SIG-M5 treated with dmso at 0.1 percent for 504 hours (cell line): Measurements from ENCODE around the gene ZNF277.
"Not testable (repeated sequence)": the region's sequence is repeated elsewhere in the genome, so short reads cannot be mapped to it uniquely, and the experiment has no call there.

Source experiments
- DNase-seq: peaks from one replicate; lab custom pipeline; 2025; ENCODE audit not compliant: unreplicated experiment; lab: John Stamatoyannopoulos, UW

Gene ZNF277

DNA sequence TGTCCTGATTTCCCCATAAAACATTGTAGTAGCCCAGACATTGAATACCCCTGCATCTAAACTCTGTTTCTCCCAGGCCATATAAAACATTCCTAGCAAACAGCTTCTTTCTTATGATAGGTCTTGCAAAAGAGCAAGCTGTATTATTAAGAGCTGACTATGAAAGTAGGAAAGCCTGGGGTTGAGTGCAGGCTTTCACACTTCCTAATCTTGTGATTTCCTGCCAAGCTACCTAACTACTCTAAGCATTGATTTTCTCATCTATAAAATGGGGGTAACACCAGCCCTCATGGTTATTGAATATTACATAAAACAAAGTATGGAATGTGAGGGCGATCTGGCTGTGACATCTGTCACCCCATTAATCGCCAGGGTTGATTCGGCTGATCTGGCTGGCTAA is 81.8 kb downstream of the ZNF277 start:
- DNase-seq = no peak

DNA sequence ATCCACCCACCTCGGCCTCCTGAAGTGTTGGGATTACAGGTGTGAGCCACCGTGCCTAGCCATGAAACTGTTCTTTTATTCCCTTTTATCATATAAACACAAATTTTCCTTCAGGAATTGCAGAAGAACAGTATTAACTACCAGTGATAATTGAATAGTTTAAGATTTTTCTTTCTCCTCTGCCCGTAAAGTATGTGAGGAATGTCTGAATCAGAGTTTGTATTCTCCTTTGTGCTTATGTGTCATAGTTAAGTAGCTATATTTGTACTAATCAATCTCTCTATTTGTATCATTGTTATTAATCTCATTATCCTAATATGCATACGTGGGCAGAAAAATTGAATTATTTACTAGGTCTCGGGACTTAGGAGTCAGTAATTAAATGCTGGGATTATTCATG is 83.6 kb downstream of the ZNF277 start:
- no peak for DNase-seq

DNA sequence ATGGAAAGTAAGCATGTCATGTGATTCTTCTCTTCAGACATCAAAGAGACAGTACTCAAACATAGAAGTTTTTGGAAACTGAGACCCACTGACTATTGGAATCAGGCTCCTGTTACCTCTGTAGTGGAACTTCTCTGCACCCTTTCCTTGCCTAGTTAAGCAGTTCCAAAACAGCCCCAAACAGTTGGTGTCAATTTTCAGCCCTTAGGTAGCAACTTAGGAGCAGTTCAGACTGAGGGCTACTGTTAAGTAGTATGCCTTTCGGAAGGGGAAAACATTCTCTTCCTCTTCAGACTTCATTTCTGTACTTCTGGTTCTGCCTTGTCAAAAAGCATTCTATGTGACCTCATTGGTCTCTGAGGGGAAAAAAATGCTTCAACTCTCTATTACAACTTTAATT is 85.7 kb downstream of the ZNF277 start:
- no peak for DNase-seq

DNA sequence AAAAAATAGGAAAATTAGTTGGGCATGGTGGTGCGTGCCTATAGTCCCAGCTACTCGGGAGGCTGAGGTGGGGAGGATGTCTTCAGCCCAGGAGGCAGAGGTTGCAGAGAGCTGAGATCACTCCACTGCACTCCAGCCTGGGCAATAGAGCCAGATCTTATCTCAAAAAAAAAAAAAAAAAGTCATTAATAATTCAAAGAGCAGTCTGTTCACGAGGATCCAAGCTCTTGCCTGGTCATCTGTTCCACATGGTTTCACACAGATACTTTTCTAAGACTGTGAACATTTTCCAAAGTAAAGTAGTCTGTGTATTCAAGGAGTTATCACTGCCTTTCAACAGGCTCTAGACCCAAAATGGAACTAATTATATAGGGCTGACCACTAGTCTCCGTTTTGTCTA is 86.9 kb downstream of the ZNF277 start:
- no peak for DNase-seq

DNA sequence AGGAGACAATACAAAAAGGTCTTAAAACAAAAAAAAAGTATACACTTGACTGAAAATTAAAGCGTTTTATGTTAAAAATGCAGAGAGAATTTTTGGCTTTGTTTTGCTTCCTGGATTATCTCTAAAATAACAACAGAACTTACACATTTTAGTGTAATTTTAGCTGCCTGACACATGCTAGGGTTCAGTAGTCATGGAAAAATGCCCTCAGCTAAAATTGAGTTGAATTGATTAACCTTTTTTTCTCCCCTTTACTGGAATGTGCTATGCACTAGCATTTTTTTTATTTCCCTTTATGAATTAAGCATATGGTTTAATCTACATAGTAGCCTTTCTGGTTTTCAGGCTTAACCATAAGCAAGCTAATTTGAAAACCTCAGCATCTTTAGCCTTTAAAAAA is 89.9 kb downstream of the ZNF277 start:
- no peak for DNase-seq

DNA sequence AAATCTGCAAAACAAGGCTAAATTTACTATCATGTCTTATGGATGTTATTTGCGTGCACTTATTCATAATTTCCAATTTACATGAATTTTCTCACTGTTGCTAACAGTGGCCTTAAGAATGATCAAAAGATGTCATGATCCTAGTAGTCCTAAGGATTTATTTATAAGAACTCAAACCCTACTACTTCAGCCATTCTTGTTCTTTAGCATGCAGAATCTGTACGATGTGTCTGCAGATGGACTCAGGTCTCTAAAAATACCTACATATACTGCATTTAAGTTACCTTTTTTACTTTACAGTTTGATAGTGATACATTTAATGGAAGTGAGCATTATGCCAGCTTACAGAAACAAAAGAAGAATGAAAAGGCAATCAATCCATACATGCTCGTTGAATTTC is 91.2 kb downstream of the ZNF277 start:
- DNase-seq = no peak

DNA sequence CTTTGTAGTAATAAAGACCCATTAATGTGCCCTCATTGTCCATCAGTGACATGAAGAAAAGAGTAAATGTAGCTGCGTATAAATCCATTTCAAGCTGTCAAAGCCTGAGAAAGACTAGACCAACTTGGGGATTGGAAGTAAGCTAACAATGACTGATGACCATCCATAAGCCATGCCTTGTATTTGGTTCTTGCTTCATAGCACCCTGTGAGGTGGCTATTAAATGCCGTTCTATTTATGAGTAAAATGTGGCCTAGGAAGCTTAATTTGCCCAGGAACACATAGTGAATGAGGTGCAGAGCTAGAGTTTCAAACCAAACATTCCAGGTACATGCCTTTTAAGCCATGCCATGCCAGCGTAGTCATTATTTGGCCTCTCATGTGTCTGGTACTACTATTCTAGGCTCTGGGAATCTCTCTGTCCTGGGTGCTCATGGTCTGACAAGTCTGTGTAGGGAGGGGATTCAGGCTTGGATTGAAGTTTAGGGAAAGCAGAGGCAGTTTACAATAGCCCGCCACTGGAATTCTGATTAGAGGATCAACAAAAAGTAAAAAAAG is 92.1 kb downstream of the ZNF277 start:
- DNase-seq = no peak

DNA sequence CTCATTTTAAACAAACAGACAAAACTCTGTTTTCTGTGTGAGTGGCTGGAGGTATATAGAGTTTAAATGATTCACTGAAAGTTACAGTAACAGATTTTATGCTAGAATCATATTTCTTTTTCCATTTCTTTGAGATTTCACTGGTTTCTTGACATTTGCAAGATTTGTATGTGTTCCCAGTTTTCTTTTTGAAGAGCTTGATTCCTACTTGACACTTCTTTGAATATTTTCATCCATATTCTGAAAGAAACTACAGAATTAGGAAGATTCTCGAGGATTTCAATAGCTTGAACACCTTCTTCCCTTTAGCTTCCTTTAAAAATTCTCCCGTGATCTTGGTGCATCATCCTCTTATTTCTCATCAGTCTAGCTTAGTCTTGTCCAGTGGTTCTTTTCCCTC is 93.6 kb downstream of the ZNF277 start:
- no peak for DNase-seq

DNA sequence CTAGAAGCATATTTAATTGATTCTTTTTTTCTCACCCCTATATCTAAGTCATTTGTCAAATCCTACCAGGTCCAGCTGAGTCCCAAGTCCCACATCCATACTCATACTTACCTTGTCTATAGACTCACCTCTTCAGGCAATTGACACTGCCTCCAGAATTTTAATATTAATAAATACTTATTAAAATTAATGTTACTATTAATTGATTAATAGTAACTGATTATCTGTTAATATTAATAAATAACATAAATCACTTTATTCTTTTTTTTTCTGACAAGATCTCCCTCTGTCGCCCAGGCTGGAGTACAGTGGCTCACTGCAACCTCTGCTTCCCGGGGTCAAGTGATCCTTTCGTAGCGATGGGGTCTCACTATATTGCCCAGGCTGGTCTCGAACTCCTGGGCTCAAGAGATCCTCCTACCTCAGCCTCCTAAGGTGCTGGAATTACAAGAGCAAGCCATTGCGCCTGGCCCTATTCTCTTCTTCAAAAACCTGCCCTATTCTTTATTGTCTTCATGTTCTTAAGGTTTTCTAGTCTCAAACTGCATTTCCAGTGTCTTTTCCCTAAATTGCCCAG is 94.4 kb downstream of the ZNF277 start:
- no peak for DNase-seq

DNA sequence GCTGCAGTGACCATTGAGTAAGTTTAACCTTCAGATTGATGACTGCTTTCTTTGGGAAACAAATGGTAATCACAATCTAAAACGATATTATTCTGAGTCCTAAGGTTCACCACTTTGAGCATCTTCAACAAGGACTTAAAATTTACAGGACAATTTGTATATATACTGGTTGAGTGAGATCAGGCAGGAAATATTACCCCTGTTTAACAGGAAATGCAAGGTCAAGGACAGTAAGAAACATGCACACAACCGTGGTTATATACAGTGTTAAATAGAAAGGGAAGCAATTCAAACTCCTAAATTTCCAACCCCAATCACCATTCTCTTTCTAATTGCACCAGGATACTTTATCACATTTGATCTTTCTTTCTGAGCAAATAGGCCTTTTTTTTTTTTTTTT is 96.1 kb downstream of the ZNF277 start:
- no peak for DNase-seq

DNA sequence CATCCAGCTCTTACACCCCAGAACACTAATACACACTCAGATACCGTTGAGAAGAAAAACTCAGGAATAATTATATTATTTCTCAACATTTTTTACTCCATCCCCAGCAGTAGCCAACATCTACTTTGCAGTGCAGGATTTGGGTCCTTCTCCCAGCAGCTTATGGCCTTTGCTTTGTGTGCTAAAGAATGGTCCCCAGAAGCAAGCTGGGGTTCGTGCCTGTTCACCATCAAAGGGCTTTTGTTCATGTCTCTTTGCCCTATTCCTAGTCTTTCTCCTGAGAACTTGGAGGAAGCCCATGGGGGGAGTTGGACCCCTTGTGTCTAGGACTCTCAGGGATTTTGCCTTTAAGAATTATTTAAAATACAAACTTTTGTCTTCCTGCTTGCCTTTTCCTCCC is 100.4 kb downstream of the ZNF277 start:
- DNase-seq = no peak

DNA sequence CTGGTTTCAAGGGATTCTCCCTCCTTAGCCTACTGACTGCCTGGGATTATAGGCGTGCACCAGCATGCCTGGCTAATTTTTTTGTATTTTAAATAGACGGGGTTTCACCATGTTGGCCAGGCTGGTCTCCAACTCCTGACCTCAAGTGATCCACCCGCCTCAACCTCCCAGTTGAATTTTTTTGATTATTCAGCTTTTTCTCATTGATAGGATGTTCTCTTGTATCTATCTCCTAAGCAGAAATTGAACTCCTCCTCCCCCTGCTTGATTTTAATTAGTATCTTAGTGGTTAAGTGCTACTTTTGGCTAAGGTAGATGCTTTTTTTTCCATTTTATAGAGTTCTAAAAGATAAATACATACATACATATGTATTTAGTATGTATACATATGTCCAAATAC is 101.0 kb downstream of the ZNF277 start:
- DNase-seq = no peak

DNA sequence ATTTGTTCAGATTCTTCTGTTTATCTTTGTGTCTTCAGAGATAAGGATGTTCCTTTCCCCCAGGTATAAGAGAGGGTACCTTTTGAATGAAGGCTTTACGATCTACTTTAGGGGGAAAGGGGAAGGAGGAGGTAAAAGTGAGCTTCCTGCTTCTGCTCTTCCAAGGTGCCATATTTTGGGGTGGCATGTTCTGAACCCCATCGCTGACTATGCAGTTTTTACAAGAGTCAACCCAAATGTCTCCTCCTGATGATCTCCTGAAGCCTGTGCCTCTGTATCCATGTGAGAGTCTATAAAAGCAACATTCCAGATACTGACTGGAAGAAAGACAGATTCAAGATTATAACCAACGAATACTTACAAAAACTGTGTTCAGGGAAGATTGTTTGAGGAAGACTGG is 102.5 kb downstream of the ZNF277 start:
- DNase-seq = no peak

DNA sequence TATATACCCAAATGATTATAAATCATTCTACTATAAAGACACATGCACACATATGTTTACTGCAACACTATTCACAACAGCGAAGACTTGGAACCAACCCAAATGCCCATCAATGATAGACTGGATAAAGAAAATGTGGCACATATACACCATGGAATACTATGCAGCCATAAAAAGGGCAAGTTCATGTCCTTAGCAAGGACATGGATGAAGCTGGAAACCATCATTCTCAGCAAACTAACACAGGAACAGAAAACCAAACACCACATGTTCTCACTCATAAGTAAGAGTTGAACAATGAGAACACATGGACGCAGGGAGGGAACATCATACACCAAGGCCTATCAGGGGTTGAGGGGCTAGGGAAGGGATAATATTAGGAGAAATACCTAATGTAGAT is 110.3 kb downstream of the ZNF277 start:
- not testable (repeated sequence) for DNase-seq

DNA sequence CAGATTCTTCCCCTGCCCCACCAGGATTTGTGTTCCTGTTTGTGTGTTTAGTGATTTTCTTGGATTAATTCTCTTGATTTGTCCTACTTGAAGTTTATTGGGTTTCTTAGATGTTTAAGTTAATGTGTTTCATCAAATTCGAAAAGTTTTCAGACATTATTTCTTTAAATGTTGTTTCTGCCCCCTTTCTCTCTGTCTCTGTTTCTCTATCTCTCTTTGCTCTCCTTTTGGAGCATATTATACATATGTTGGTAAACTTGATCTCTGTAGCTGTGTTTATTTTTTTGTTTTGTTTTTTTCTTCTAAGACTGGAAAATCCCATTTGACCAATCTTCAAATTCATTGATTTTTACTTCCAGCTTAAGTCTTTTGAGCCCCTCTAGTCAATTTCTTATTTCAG is 115.6 kb downstream of the ZNF277 start:
- DNase-seq = no peak

DNA sequence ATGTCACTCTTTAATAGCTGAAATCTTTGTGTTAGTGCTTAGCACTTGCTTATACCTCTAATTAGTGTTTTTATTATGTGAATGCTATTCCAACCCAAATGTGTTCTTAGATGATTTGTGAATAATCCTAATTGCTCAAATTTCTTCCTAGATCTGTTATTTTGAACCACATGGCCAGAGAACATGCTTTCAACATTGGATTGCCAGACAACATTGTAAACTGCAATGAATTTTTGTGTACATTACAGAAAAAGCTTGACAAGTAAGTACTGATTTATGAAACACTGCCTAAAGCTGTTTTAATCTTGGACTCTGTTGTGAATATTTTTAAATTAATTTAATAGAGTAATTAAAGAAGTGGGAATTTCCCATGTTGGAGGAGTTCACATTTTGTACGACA is 121.1 kb downstream of the ZNF277 start:
- no peak for DNase-seq

DNA sequence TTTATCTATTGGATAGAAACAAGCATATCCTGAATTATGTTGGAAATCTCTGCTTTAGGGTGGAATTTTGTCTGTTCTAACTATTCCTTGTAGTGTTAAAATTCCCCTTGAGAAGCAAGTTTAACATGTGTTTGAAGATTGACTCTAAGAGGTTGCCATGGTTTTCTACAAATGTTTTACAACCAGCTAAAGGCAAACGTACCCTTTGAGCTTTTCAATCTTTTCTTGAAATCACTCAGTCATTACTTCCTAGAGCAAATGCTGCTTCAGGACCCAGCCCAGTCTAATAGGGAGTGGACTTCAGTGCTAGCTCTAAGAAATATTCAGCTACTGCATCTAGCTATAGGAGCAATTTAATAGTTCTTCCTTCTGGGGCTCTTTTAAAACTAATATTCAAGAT is 125.0 kb downstream of the ZNF277 start:
- no peak for DNase-seq

DNA sequence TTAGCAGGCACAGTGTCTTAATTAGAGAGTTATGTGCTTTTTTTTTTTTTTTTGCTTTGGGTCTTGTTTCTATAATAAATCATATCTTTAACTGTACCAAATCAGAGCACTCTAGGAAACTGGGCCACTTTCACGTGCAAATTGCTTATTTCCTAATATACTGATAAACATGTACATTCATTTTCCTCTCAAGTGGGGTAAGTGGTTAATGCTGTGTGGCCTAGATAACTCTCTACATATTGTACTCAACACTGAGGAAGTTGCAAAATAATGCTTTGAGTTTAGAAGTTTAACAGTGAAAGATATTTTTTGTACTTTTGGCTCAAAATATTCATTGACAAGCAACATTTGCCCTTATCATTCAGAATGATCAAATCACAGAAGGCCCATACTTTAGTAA is 127.9 kb downstream of the ZNF277 start:
- no peak for DNase-seq

DNA sequence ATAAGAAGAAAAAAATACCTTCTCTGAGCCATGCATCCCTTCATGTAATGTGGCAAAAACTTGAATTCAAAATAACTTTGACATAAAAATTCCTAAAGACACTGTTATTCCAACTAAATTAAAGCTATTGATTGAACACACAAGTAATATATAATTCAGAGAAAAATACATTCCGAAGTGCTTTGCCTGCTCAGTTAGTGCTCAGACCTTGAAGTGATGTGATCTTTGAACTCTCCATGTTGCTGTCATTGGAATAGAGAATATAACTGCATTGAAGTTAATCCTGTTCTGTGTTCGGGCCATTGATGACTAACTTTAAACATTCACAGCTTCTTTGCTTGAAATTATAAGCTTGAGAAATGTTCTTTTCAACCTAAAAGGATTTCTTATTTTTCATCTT is 129.8 kb downstream of the ZNF277 start:
- DNase-seq = no peak

DNA sequence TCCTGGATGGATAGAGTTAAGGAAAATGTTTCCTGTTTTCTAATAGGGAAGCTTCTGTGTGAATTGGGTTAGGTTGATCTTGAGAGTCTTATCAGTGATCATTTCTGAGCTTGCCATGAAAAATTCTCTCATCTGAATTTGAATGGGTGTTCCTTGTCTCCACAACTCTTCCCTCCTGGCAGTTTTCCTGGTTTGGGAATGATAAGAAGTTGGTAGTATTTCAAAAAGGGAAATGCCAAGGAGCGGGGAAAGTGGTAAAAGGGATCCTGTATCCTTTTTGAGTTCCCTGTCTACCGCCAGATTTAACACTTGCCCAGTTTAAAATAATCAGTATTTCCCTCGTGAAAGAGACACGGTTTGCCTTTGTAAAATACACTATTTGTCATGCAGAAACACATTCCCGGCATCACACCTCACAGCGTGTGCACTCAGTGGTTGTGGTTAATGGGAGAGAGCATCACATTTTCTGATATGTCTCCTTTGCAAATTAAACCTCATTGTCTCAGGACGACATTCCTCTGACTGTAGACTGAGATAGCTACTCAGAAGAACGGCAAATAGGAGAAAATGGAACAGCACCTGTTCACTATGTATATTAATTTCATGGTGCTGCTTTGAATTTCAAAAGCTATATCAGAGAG is 130.6 kb downstream of the ZNF277 start:
- DNase-seq = no peak

DNA sequence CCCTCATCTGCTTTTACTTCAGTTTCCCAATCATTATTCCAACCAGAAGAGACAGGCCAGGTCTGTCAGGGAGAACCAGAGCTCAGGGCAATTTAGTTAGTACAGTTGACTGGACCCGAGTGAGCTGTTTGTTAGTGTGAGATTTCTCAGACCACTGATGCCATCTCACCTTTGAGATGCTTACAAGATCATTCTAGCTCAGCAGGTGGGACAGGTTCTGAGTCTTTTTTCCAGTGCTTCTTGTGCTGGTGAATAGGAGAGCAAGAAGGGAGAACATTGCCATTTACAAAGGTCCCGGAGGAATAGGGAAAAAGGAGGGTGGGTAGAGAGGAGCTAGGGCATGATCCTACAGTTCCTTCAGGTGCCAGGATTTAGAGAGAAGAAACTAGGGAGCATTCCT is 131.4 kb downstream of the ZNF277 start:
- no peak for DNase-seq

DNA sequence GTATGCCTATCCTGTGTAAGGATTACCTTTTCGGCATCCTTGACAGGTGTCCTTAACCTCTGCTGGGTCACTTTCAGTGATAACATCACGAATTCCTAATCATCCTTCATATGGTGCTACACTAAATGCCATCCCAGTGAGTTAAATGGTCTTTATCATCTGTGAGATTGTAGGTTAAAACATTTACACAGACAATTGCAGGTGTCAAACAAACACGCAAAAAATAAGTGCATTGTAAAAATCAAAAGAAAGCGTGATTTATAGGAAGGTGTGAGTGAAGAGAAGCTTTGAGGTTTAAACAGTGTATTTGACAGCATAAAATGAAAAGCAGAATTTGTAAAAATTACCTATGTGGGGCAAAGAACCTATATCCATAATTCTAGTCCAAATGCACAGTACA is 132.3 kb downstream of the ZNF277 start:
- no peak for DNase-seq

DNA sequence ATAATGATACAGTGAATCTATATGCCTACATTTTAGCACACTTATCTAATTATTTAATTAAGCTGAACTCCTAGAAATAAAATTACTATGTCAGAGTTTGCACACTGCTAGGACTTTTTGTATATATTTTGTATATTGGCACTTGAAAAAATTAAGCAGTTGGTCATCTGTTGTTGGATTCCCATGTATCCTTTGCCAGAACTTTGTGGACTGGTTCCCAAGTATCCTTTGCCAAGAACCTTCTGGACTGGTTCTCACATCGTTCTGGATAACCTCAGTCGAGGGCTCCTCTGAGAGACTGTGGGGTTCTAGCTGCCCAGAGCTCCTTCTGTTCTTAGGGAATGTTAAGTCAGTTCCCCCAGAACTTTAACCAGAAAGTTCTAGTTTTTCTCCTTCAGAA is 135.0 kb downstream of the ZNF277 start:
- no peak for DNase-seq
